Stimulated activated CD4-positive, alpha-beta T cell treated with anti-CD3 and anti-CD28 coated beads, Interleukin-15, amount 100 ng/mL, for 48 hours (primary cell): ENCODE results near the gene UNKL.
A peak's percentile ranks its signal among the peaks of the same experiment; 100 is the strongest.

ENCODE experiments used
- DNase-seq, 2 donors: peaks; one replicate each; pipeline ENCODE4 v3.0.0-alpha.2; 2020; ENCODE audit warnings: low read depth in 2 of 2

Gene UNKL

DNA sequence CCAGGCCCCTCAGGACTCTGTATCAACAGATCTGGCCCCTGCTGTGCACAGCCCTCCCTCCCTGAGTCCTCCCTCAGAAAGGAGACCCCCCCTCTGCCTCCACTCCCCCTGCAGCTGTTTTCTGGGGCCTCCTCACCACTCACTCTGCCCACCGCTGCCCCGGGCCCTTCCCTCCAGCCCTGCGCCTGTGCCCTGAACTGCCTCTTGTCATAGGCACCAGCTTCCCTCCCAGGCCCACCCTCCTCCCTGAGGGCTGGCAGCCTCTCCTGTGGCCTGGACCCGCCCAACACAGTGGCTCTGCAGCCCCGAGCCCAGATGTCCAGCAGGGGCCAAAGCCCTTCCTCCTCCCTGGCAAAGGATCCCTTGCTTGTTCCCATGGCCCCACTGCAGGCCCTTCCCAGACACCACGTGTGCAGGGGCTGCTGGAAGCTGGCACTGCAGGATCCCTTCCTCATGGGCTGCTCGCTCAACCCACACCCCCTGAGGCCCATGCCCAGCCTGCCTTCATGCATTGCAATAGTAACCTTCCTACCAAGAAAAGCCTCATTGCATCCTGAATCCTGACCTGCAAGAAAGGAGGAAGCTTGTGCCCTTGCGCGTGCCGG is 37.0 kb downstream of the UNKL start:
- DNase-seq, result no peak

DNA sequence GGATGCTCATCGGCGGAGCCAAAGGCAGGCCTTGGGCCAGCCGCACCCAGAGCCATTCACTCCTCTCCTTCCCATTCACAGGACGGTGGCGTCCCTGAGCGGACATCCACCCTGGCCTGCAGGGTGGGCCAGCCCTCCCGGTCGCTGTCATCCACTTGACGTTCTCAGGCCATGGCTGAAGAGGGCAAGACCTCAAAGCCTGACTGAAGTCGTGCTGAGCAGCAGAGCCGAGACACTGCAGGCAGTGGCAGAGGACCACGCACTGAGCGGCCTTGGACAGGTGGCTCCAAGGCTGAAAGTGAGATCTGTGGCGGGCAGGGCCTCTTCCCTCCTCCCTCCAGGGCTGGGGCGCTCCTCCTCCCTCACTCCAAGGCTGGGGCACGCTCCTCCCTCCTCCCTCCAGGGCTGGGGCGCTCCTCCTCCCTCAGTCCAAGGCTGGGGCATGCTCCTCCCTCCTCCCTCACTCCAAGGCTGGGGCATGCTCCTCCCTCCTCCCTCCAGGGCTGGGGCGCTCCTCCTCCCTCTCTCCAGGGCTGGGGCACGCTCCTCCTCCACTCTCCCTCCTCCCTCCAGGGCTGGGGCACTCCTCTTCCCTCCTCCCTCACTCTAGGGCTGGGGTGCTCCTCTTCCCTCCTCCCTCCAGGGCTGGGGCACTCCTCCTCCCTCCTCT is 38.6 kb downstream of the UNKL start:
- no peak for DNase-seq

DNA sequence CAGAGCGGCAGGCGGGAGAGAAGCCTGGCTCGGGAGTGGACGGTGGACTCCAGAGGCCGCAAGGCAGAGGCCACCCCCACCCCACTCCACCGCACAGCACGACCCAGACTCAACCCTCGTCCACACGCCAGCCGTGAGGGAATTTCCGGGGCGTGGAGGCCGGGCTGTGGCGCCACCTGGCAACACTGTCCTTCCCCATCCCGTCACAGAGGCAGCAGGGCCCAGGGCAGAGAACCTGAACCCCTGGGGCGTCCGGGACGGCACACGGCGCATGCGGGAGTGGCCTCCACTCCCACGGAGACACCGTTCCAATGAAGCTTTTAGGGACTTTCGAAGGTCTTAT is 39.2 kb downstream of the UNKL start:
- DNase-seq, result no peak

DNA sequence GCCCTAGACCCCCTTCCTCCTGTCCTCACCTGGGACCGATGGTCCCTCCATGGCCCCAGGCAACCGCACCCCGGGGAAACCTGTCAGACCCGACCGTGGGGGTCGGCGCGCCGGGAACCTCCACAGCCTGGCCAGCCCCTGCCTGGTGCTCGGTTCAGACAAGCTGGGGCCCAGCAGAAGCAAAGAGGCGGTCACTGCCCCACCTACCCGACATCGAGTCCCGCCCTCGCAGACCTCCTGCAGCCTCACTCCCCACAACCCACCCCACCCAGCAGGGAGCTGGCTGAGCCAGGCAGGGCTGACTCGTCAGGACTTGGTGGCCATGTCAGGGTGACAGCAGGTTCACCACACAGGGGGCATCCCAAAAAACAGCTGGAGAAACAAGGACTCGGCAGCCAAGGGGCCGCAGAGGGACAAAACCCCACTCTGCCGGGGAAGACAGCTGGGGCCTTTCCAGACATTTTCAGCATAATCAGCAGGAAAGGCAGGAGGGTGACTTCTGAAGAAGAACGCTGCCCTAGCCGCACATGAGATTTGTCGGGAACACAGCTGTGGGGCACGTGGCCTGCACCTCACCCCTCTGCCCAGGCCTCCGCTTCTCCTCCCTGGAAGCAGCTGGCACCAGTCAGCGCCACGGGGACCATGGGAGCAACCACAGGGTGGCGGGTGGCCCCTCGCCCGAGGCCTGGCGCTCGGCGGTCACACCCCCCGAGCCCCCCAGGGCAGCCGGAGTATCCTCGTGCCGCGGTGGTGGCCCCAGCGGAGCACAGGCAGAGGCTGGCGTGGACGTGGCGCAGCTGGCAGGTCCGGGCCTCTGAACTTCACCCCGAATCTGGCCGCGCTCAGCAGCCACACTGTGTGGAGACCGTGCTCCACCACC is 39.8 kb downstream of the UNKL start:
- no peak for DNase-seq

DNA sequence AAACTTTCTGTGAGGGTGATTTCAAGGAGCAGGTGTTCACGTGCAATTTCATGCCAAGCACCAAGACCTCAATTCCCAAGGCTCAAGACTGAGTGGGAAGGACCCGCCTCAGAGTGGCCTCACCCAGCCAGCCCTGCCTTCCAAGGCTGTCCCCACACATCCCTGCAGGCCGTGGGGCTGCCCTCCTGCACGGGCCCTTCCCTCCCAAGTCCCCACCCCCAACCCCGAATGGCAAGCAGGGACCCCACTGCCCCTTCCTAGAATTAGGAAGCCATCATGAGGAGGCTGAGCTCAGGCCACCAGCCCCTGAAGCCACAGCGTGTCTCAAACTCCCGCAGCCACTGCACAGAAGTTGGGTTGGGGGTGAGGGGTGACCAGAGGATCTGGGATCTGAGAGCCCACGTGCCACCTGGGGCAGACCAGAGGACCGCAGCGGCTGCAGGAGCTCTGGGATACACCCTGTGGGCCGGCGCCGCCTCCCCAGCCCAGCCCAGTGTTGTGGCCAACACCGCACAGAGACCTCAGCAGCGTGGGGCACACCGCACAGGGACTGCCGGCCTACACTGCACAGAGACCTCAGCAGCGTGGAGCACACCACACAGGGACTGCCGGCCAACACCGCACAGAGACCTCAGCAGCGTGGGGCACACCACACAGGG is 42.1 kb downstream of the UNKL start:
- DNase-seq, result no peak

DNA sequence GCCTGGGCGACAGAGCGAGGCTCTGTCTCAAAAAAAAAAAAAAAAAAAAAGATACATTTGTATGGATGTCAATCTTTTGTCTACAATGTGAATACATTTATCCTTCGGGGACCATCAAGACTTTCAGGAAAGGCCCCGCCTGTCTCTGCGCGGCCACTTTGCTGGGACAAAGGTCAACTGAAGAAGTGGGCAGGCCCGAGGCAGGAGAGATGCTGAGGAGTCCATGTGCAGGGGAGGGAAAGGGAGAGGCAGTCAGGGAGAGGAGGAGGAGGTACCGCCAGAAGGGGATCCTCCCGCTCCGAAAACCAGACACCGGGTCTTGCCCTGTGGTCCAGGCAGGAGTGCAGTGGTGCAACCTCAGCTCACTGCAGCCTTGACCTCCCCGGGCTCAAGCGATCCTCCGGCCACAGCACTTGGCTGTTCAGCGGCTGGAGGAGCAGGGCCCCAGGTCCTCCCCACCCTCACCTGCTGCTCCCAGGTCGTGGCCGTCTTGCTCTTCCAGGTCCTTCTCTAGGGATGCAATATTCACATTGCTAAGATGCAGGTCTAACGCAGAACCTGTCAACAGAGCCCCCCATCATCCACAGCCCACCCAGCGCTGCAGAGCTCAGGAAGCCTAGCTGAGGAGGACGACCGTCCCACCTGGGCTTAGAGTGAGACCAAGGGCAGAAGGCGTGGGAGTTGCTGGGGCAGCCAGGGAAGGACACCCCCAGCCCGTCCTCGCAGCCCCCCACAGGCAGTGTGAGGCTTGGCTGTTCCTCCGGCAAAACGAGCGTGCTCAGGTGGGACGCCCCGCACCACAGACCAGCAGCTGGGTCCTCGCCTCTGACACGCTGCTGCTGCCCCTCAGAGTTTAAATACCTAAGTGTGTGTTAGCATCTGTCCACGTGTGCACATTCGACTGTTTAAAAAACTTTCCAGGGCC is 43.2 kb downstream of the UNKL start:
- DNase-seq, result no peak

DNA sequence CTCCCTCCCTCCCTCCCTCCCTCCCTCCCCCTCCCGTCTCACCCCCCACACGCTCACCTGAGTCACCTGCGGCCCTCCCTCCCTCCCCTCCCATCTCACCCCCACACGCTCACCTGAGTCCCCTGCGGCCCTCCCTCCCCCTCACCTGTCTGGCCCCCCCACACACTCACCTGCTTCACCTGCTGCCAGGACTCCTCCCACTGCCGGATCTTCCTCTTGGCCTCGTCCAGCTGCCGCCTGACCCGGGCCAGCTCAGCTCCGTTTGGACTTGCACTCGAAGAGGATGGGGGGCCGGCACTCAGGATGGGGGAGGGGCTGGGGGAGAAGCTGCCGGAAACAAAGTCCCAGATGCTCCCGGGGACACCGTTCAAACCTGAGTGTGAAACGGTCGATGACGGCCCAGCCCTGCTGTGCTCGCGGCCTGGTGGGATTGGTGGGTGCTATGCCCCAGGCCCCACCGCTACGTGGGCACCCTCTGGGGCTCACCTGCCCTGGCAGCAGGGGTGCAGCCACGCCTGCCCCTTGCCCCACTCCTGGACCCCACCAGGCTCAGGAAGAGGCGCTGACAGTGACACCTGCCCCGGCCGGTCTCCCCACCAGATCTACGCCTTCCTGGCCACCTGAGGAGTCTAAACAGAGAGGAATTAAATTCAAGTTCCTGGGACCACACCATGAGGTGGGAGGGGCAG is 46.9 kb downstream of the UNKL start:
- DNase-seq, result no peak

DNA sequence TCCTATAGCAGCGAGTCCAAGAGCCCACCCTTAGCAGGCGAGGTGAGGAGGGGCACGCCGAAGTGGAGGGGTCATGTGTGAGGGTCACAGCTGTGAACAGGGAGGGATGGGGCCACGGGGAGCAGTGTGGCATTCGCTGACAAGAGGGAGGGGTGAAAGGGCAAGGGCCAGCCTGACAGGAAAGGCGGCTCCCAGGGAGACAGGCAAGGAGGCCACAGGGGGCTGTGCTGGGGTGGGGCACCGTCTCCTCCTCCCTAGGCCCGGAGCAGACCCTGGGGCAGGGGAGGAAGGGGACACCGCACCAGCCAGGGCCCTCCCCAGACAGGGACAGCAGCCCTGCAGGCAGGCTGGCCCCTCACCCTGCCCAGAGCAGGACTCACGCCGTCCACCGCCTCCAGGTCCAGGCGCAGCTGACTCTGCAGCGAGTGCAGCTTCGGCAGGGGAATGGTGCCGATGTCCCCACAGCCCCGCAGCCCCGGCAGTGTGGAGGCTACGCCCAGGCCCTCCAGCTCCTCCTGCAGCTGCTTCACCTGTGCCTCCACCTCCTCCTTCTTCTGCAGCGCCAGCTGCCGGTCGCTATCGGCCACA is 47.7 kb downstream of the UNKL start:
- DNase-seq, result no peak

DNA sequence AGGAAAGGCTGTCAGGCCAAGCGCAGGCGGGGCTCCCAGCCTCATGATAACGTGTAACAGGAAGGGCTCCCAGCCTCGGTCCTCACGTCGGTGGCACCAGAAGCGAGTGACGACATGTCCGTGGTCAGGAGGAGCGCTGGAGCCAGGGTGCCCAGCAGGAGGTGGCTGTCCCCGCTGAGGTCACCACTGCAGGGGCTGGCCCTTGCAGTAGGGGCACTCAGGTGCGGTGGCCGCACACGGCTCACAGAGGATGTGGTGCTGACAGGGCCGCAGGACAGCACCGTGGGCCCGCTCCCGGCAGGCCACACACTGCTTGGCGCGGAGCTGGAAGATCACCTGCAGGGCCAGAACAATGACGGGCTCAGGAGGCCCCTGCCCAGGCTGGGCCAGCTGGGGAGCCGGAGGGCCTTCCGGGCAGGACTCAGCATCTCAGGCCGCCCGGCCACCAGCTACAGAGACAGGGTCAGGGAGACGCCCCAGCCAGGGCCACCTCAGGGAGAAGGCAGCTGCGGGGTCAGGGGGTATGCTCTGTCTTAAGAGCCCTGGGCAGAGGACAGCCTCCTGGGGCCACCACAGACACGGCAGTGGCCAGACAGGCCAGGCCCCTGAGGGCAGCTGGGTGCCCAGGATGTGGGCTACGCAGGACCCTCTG is 48.3 kb downstream of the UNKL start:
- no peak for DNase-seq

DNA sequence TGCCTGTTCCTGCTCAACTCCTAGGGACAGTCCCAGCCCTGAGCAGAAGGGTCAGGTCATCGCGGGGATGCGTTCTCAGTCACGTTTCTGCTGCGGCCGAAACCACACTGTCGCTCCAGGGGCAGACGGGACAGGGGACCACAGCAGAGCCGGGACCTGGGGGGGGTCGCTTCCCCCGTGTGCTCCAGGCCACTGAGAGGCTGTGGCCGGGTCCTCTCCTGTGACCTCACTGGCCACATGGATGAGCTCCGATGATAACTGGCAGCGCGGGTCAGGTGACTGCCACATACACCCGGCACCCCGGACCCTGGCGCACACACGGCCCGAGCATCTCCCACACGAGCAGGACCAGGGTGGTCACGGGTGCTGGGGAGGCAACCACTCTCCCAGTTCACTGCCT is 50.0 kb downstream of the UNKL start:
- no peak for DNase-seq

DNA sequence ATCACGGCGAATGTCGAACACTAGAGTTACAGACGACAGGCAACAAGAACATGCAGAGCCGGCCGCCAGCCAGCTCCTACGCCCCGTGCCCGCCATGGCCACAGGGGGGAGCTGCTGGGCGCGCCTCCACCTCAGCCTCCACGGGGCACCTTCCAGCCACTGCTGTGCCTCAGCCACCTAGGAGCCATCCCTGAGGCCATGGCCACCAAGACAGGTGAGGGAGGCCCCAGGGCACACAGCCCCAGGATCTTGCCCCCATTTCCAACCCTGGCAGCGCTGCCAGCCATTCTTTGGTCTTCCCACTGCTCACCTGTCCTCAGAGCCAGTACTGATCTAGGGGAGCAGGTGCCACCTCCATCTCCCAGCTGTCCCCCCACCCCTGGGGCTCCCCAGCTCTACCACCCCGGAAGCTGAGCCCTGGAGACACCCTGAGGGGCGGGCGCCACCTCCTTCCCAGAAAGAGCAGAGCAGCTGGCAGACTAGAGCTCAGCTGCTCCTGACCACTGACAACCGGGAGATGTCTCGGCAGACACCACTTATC is 50.9 kb downstream of the UNKL start:
- DNase-seq, result peak; percentile 47 to 63

DNA sequence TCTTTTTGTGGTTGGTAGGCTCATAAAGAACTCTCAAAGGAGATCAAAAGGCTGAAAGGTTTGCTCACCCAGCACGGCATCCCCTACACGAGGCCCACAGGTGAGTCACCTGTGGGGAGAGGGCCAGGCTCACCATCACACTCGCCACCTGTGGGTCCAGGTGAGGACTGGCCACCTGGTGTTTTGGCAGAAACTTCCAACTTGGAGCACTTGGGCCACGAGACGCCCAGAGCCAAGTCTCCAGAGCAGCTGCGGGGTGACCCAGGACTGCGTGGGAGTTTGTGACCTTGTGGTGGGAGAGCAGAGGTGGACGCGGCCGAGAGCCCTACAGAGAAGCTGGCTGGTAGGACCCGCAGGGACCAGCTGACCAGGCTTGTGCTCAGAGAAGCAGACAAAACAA is 51.7 kb downstream of the UNKL start:
- DNase-seq, result no peak

DNA sequence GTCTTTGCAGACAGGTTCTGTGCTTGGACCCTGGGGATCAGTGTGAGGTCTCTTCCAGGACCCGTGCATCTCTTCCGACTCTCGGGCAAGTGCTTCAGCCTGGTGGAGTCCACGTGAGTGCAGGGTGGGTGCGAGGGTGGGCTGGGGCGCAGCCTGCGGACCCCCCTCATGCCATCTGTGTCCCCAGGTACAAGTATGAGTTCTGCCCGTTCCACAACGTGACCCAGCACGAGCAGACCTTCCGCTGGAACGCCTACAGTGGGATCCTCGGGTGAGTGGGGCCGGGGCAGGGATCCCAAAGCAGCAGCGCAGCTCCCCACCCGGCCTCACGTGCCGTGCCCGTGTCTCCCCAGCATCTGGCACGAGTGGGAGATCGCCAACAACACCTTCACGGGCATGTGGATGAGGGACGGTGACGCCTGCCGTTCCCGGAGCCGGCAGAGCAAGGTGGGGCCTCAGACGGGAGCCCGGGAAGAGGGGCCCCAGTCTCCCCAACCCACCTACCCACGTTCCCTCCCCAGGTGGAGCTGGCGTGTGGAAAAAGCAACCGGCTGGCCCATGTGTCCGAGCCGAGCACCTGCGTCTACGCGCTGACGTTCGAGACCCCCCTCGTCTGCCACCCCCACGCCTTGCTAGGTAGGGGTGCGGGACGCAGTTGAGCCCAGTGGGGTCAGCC is 52.7 kb downstream of the UNKL start:
- no peak for DNase-seq

DNA sequence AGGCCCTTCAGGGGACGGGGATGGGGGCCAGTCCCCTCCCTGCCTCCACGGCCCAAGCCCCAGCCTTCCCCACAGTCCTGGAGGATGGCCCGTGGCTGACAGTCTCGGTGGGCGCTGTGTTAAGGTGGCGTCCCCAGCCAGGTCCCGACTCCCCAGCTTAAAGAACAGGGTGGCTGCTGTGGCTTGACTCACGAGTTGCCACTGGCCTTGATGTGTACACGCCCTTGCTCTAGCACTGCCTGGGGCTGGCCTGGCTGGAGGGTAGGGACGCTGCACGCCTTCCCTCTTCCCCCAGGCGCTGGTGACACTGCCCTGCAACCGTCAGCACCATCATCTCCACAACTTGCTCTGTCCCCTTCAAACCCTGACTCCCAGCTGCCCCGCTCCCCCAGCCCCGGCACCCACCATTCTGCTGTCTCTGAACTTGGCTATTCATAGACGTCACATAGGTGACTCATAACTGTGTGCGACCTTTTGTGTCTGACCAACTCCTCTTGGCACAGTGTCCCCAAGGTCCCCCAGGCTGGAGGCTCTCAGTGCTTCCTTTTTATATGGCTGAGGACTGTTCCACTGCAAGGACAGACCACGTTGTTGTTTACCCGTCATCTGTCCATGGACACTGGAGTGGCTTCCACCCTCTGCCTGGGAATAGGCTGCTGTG is 56.5 kb downstream of the UNKL start:
- no peak for DNase-seq

DNA sequence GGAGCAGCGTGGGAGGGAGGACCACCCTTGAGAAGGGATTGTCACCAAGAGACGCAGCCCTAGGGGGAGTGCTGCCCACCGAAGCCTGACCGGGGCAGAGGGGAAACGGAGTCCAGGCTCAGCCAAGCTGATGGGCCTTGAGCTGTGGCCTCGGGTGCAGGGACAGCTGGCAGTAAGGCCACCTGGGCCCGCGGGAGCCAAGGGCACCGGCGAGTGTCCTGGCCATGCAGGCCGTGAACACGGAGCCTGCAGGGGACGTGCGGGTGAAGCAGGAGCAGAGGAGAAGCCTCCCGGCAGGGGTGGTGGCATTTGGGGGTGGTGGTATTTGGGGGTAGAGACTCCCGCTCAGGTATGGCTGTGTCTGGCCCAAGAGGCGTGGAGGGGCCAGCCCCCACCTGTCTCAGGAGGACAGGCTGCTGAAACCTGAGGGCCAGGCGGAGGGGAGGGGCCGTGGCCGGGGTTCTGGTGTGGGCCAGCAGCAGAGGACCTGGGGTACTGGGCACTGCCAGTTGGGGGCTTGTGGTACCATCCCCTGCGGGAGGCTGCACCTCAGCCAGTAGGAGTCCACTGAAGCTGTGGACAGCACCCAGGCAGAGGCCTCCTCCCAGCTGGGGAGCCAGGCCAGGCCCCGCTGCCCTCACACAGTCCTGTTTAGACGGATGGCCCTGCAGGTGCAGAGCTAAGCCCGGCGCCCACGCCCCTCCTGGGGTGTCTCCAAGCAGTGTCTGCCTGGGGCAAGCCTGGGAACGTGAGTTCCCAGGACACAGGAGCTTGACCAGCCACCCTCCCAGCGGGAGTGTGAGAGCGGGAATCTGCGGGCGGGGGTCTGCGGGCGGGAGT is 58.2 kb downstream of the UNKL start:
- no peak for DNase-seq

DNA sequence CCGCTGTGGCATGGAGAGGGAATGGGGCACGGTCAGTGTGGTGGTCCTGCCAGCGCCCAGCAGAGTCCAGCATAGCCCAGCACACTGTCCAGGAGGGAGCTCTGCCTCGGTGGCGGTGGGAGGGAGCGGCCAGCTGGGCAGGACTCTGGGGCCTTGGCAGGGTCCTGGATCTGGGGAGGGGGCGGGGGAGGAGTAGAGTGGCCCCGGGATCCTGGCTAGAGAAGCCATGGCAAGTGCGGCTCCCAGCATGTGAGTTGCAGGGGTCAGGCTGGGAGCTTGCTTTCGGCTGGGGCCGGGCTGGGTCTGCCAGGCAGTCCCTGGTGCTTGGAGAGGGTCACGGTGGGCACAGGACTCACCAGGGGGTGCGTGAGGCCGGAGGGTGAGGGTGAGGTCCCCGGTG is 58.9 kb downstream of the UNKL start:
- no peak for DNase-seq

DNA sequence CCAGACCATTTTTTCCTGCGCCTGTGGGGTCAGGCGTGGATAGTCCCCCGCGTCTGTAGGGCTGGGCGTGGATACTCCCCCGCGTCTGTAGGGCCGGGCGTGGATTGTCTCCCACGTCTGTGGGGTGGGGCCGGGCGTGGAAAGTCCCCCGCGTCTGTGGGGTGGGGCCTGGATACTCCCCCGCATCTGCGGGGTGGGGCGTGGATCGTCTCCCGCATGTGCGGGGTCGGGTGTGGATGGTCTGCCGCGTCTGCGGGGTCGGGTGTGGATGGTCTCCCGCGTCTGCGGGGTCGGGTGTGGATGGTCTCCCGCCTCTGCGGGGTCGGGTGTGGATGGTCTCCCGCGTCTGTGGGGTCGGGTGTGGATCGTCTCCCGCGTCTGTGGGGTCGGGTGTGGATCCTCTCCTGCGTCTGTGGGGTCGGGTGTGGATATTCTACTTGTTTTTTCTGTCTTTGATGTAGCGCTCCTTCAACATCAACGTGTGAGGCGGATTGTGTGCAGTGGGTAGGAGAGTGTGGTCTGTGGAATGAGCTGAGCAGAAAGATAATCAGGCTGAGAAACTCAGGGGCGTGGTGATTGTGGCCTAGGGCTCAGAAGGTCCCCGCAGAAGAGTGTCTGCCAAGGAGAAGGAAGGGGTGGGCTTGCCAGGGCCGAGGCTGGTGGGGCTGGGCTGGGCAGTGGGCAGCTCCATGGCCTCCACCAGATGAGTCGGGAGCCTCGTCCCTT is 59.5 kb downstream of the UNKL start:
- DNase-seq, result no peak
